CD4-positive, alpha-beta T cell treated with Interleukin-4 for 1 hour (primary cell): ENCODE data around the gene SDCBP2.

Source experiments
- DNase-seq, 2 donors: peaks; one replicate each; pipeline ENCODE4 v3.0.0-alpha.2; 2020 to 2022

SDCBP2 gene

DNA sequence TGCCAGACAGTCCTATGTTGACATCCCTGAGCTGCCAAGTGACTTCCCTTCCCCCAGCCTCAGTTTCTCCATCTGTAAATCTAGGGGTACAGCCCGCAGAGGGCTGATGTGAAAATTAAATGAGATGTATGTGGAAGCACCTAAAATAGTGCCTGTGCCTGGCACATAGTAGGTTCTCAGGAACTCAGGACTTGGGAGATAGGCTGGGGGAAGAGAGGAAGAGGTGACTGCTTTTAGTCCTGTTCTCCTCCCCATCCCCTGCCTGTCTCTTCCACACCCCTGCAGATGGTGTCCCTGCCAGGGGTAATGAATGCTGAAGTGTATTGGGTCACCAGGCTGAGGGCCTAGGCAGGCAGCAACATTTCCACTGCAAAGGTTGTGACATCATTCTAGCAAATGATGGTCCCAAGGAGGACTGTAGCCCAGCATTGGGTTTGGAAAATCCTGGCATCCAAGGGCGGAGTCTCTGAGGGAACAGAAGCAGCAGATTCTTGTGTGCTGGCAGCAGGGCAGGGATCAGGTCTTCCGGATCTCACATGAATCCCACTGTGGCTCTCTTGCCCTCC lies 61.0 kb downstream of the SDCBP2 start:
- no peak for DNase-seq

DNA sequence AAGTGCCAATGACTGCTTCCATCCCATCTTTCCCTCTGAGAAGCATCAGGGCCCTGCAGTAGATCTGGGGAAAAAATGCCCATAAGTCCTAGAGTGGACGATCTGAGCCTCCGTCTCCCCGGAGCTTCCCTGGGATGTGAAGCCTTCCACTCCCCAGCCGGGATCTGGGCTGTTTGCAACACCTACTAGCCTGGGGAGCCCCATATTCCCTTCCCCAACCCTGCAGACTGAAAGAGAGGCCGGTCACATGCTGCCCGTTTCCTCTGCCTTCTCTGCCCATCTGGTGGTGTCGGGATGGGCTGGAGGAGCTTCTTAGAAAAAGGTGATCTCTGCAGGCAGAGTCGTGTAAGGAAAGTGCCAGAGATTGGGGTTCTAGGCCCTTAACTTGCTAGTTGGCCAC lies 61.8 kb downstream of the SDCBP2 start:
- no peak for DNase-seq

- peak; percentile 79 to 83 for DNase-seq
Measured at GRCh38 chr20:1266167-1266973, 62.6 kb downstream of the SDCBP2 start, which contains the start of gene SNPH. TSS of gene SNPH (plus strand) at chr20:1266294. CDS start at chr20:1296240, 29,946 bp downstream.

DNA sequence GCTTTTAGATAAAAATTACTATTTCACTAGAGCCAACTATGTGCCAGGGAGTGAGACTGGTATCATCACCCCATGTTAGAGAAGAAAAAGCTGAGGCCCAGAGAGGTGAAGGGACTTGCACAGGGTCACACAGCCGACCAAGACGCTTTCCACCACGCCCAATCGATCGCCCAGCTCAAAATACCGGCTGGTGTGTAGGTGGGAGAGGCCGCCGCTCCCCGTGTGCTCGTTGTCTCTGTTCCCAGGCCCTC lies 63.1 kb downstream of the SDCBP2 start:
- no peak for DNase-seq

DNA sequence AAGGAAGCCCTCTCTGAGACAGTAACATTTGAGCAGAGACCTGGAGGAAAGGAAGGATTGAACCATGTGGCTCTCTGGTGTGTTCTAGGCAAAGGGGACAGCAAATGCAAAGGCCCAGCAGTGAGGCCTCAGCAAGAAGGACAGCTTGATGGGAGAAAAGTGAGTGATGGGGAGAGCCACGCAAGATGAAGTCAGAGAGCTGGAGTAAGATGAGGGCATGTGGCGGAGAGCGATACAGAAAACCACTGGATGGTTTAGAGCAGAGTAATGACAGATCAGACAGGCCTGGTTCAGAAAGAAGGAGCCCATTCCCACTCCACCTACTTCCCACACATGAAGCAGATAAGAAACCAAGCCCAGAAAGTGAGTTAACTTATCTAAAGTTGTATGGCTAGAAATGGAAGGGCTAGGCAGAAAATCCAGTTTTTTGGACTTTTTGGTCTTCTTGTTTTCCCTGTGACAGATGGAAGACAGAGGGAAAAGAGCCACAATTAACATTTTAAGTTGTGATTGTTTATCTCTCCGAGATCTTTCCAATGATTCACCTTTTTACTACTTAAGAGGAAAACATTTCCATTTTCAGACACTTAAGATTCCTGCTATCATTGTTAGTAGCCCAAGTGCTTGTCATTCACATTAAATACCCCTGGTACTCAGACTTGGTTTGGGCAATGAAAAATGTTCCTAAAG lies 63.6 kb downstream of the SDCBP2 start:
- peak in 1 of 2 donors; percentile 4 for DNase-seq

DNA sequence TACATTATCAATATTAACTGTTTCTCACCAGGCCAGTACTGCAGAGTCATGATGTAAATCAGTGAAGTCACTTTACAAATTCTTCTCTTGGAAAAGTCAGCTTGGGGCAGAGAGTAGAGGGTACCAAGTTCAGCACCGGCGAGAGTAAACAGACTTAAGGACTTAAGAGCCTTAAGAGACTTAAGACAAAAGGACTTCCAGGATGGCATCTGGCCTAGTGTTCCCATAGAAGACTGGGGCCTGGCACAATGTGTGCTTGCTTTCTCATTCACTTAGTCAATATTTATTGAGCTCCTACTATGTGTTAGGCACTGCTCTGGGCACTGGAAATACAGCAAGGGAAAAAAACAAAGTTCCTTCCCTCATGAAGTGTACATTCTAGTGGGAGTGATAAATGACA lies 64.2 kb downstream of the SDCBP2 start:
- DNase-seq: no peak

- DNase-seq: no peak
Measured at GRCh38 chr20:1263853-1264252, 65.1 kb downstream of the SDCBP2 start.
